GM18909 (cell line): ENCODE data around the gene TAX1BP3.
"Not testable (repeated sequence)": the region's sequence is repeated elsewhere in the genome, so short reads cannot be mapped to it uniquely, and the experiment has no call there.

ENCODE experiments used
- ATAC-seq: cut with Tn5 transposase; IDR thresholded peaks from one replicate; pipeline ENCODE4 v1.9.1; 2021; ENCODE audit warnings: mild to moderate bottlenecking; ENCODE audit not compliant: unreplicated experiment, poor library complexity

The TAX1BP3 gene, protein sequence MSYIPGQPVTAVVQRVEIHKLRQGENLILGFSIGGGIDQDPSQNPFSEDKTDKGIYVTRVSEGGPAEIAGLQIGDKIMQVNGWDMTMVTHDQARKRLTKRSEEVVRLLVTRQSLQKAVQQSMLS

DNA sequence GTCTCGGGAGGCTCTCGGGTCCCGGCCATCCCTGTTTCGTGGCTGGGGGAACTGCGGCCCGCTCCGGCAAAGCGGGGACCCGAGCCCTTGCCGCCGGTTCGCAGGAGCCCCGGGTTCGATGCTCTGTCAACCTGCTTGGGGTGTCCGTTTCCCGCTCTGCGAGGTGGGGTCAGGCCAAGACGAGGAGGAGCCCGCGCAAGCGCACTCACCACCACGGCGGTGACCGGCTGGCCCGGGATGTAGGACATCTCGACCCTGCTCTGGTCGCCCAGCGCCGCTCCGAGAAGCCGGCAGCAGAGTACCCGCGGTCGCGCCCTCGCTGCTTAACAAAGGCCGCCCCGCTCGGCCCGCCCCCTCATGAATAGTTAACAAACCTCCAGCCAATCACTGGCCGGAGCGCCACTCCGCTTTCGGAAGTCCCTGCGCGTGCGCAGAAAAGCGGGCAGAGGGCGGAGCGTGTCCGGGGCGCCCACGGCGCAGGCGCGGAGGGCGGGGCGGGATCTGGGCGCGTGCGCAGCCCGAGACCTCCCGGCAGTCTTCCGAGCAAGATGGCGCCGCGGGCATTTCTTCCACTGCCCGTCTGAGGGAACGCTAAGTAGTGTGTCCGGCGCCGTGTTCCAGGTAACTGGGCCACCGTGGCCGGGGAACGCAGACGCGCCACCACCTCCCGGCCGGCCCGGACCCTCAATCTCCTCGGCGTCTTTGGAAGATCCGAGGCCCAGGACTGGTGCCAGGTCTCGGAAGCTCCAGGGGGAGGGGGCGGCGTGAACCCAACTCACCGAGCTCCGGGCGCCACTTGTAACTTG, at the start of gene TAX1BP3, which contains the start of gene EMC6:
Gene TAX1BP3 (minus strand): TSS at position 300 of the 806 bp plus-strand sequence. CDS start 52 bp downstream, at position 248.
Gene EMC6 (plus strand): TSS at position 534 of the 806 bp plus-strand sequence. CDS start 335 bp downstream, outside the sequence.
- ATAC-seq = peak; percentile 87

DNA sequence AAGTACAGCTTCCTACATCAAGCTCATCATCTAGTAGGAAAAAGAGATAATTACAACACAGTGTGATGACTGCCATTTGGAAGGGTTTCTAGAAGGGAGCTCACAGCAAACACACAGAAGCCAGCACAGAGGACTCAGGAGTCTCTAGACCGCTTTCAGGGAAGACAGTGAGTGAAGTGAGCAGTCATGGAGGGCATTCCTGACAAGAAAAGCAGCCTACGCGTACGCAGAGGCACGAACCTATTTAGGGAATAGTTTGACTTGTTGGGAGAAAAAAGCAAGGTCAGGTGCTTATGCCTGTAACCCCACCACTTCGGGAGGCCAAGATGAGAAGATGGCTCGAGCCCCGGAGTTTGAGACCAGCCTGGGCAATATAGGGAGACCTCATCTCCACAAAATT, 46.9 kb upstream of the TAX1BP3 start:
- ATAC-seq = no peak

DNA sequence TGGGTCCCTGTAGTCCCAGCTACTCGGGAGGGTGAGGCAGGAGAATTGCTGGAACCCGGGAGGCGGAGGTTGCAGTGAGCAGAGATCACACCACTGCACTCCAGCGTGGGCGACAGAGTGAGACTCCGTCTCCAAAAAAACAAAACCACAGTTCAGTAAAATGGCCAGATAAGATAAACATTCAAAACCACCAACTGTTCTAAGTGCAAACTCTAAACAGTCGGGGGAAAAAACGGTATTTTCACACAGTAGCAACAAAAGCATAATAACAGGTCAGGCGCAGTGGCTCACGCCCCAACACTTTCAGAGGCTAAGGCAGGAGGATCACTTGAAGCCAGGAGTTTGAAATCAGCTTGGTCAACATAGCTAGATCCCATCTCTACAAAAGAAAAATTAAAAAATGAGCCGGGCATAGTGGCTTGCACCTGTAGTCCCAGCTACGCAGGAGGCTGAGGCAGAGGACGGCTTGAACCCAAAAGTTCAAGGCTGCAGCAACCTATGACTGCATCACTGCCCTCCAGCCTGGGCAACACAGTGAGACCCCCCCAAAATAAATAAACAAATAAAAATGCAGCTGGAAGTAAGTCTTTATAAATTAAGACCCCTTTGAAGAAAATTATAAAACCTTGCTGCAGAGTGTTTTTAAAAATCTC, 44.6 kb upstream of the TAX1BP3 start:
- ATAC-seq = no peak

DNA sequence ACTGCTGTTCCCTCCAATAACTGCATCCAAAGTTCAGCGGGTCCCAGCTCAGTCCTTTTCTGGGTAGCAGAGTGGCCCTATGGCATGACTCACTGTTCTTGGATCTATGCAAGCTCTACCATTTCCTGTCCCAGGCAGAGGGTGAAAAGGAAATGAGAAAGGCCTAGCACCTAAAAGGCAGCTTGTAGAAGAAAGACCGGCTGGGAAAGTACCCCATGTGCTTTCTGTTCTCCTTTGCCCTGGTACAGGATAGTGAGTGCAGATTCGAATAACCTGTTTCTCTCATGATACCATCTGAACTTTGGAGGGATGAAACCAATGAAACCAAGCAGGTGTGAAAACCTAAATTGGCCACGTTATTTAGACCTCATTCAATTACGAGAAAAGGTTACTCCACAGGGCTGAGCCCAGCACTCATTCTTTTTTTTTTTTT, 42.6 kb upstream of the TAX1BP3 start:
- peak; percentile 94 for ATAC-seq

DNA sequence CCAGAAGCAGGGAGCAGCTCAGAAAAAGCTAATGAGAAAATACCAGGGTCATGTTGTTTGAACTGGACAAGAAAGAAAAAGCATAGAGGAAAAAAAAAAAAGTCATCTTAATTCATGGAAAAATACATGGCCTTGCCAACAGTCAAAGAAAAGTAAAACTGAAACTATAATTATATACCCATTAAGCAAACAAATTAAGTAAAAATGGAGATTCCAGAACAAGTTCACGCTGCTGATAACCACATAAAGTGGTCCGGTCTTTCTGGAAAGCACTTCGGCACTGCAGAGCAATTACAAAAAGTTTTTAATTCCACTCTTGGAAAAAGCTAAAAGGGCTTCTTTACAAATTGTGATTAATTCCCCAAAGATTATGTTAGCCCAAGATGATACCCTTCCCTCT, 40.0 kb upstream of the TAX1BP3 start:
- no peak for ATAC-seq

DNA sequence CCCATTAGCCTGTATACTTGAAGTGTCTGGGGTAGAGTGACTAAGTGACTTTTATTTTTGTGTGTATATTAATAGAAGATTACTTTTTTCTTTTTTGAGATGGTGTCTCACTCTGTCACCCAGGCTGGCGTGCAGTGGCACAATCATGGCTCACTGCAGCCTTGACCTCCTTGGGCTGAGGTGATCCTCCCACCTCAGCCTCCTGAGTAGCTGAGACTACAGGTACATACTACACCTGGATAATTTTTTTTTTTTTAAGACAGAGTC, 37.3 kb upstream of the TAX1BP3 start:
- ATAC-seq = not testable (repeated sequence)

DNA sequence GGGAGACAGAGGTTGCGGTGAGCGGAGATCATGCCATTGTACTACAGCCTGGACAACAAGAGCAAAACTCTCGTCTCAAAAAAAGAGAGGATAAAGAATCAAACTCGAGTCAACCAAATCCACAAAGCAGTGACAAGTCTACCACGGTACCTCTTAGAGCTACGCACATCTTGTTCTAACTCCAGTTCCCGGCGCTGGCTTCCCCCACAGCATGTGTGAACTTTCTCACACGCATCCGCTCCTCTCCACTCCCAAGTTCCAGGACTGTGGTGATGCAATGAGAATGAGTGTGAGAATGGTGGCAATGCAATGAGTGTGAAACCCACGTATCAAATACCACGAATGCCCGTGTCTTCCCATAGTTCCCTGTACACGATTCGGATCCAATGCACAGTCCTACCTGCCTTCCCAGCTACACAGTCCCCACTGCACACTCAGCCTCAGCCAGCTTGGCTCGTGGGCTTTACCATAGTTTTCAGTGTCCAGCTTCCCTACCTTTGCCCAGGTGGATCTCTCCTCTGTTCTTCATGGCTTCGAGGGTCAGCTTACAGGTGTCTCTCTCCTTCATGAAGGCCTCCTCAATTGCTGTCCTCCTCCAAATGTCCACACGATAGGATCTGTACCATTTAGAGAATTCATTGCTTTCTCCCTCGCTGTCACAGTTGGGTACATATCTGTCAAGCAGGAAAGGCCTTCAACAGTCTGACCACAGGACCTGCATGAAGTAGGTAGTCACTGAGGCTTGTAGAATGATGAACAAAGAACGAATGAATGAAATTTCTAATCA, 36.7 kb upstream of the TAX1BP3 start:
- no peak for ATAC-seq

DNA sequence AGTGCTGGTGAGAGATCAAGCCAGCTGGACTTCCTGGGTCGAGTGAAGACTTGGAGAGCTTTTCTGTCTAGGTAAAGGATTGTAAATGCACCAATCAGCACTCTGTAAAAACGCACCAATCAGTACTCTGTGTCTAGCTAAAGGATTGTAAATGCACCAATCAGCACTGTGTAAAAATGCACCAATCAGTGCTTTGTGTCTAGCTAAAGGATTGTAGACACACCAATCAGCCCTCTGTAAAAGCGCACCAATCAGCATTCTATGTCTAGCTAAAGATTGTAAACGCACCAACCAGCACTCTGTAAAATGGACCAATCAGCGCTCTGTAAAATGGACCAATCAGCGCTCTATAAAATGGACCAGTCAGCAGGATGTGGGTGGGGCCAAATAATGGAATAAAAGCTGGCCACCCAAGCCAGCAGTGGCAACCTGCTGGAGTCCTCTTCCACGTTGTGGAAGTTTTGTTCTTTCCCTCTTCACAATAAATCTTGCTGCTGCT, 33.7 kb upstream of the TAX1BP3 start:
- ATAC-seq = not testable (repeated sequence)

DNA sequence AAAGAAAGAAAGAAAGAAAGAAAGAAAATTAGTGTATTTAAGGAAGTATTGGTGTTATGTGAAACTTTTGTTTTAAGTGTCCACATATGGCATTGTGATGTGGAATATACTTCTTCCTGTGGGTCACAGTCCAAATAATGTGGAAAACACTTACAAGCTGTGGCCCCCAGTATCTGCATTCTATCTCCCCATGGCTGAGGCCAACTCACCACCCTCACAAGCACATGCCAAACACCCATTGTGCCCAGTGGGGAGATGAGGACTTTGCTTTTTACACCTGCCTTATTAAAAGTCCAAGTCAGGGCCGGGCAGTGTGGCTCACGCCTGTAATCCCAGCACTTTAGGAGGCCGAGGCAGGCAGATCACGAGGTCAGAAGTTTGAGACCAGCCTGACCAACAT, 31.6 kb upstream of the TAX1BP3 start:
- no peak for ATAC-seq

DNA sequence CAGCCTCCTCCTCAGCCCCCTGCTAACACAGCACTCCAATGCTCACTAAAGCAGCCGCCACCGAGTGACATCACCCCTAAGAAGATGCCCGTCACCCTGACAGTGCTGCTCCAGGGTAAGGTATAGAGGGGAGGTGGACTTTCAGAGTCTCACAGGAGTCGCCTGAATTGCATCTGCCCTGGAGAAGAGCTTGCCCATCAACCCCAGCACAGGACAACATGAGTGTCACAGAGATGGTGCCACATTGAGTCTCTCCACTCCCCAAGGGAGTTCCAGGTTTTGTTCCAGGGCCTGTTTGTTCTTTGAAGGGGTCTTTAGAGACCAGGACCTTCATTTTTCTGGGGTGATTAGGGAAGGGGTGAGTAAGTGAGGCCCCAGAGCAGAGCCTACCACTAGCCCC, 29.8 kb upstream of the TAX1BP3 start:
- ATAC-seq = no peak

DNA sequence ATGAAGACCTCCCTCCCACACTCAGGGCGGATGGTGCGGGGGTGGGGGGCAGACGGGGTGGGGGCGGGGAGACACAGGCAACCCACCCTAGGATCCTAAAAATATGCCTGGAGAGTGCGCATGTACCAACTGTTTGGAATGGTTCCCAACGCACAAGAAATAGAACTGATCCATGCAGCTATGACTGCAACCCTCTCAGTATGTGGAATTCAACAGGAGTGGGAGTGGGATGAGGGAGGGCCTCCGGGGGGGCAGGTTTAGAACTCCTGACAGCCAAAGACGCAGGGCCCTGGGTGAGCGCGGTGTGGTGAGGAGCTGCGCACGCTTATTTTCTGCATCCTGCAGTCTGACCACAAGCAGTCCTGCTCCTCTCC, 28.7 kb upstream of the TAX1BP3 start:
- ATAC-seq = no peak

DNA sequence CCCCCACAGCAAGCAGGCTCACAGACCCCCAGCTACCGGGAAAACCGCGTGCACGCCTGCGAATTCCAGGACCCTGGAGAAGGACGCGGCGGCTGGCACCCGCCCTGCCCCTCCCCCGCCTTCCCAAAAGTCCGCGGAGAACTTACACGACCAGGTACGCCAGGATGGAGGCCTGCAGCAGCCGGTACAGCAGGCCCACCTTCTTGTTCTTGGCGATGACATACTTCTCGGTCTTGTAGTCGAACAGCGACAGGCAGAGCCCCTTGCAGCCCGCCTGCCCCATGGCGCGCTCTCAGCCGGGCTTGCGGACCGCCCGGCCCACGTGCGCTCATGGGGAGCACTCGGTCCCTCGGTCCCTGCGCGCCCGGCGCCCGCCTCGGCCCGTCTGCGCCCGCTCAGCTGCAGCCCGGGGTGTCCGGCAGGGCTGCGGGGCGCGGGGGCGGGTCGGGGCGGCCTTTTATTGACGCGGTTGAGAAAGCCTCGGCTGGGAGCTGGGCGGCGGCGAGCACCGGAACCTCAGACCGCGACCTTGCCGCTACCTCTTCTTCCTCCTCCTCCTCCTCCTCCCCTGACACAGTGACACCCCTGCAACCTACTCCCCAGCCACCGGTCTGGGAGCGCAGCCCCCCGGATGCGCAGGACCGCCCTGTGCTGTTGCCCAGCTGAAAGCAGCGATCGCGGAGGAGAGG, 27.5 kb upstream of the TAX1BP3 start, which contains the start of gene P2RX5:
Gene P2RX5 (minus strand): TSS at position 433 of the 689 bp plus-strand sequence. CDS start 150 bp downstream, at position 283.
- no peak for ATAC-seq

DNA sequence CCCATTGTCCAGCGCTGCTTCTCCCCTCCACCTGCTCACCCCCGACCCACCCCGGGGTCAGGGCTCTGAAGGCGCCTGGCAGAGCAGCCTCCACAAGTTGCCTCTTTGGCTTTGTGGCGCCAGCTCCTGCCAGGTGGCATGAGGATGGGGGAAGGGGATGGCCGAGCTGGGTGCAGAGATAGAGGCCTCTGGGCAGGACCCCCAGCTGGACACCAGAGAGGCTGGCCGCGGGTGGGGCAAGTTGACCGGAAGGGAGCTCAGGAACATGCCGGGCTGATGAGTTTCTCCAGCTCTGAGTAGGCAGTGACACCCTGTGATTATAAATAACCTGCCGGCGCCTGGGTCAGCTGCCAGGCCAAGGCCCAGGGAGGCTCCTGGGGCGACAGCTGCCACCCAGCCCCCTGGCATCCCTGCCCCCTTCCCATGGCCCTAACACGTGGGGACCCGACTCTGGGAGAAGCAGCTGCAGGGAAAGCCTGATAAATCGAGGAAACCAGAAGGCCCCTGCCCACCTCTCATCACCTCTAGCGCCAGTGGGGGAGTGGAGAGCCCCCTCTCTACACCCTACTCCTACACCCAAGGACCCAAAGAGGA, 26.8 kb upstream of the TAX1BP3 start:
- ATAC-seq = no peak

DNA sequence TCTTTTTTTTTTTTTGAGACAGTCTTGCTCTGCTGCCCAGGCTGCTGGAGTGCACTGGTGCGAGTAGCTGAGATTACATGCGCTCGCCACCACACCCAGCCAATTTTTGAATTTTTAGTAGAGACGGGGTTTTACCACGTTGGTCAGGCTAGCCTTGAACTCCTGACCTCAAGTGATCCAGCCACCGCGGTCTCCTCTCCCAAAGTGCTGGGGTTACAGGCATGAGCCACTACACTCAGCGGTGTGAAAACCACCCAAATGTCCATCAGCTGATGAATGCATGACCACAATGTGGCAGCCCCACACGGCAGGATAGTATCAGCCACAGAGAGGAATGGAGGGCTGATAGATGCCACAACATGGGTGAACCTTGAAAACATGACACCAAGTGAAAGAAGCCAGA, 25.5 kb upstream of the TAX1BP3 start:
- peak; percentile 47 for ATAC-seq

DNA sequence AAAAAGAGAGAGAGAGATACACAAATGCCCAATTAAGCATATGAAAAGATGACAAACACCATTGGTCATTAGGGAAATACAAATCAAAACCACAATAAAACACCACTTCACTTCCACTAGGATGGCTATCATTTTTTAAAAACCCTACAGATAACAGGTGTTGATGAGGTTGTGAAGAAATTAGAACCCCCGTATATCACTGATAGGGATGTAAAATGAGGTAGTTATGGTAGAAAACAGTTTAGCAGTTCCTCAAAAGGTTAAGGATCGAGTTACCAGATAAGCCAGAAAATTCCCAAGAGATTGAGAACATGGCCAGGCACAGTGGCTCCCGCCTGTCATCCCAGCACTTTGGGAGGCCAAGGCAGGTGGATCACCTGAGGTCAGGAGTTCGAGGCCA, 24.8 kb upstream of the TAX1BP3 start:
- no peak for ATAC-seq

DNA sequence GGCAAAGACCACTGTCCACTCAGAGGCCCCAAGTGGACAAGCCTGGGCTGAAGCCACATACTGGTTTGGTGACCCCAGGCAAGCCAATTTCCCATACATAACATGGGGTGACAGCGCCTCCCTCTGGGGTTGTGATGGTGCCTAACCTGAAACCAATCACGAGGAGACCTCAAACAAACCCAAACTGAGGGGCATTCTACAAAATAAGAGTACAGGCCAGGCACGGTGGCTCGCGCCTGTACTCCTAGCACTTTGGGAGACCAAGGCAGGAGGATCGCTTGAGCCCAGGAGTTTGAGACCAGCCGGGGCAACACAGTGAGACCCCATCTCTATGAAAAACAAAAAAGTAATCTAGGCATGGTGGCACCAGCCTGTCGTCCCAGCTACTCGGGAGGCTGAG, 24.0 kb upstream of the TAX1BP3 start:
- ATAC-seq = no peak

DNA sequence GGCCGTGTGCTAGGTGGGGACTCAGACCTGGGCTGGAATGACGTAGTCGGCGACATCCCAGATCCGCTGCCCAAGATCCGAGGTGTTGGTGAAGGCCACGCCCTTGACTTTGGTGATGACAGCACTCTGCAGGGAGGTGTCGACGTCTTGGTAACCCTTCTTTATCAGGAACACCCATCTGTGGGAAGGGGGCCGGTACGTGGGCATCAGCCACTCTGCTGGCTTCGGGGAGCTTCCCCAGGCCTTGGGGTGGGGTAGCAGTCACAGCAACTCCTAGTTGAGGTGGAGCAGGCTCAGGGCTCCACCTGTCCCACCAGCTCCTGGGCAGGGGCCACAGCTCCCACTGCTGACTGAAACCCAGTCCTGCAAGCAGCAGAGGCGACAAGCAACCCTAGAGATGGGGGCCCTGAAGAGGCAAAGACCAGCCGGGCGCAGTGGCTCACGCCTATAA, 23.3 kb upstream of the TAX1BP3 start:
- ATAC-seq = no peak

DNA sequence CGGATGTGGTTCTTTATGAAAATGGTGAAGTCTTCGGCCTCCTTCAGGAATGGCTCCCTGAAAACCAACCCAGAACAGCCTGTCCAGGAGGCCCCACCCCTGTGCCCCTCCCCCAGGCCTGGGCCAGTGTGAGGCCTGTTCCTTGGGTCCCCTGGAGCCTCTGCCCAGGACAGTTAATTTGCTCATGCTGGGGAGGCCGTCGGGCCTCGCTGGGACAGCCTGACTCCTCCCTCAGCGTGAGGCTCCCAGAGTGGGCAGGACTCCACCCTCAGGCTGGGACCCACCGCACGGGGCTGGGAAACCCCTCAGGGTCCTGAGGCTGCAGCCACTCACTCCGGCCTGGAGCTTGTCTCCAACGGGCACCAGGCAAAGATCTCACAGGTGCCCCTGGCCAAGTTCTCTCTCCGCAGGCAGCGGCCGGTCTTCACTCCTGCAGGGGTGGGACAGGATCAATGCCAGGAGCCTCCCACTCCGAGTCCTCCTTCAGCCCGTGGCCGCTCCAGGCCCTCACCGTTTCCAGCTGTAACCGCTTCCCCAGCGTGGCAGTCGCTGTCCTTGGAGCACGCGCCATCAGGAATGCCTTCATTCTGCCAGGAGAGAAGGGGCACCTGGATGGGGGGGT, 21.8 kb upstream of the TAX1BP3 start:
- no peak for ATAC-seq
